Ishikawa (cell line): ENCODE data around the gene MKLN1.

Experiments
- CEBPB ChIP-seq: IDR thresholded peaks from 2 replicates; pipeline ENCODE4 v1.6.1; 2012
- CREB1 ChIP-seq: IDR thresholded peaks from 2 replicates; pipeline ENCODE4 v1.6.1; 2012; ENCODE audit warnings: low read depth
- EGR1 ChIP-seq: IDR thresholded peaks from 2 replicates; pipeline ENCODE4 v1.6.1; 2012
- EP300 ChIP-seq: IDR thresholded peaks from 2 replicates; pipeline ENCODE4 v1.6.1; 2012; ENCODE audit warnings: borderline replicate concordance
- FOXM1 ChIP-seq: IDR thresholded peaks from 2 replicates; pipeline ENCODE4 v1.6.1; 2012; ENCODE audit warnings: low read depth, borderline replicate concordance
- NFIC ChIP-seq: IDR thresholded peaks from 2 replicates; pipeline ENCODE4 v1.6.1; 2012
- RAD21 ChIP-seq: IDR thresholded peaks from 2 replicates; pipeline ENCODE4 v1.6.1; 2012; ENCODE audit warnings: low read depth
- TAF1 ChIP-seq: IDR thresholded peaks from 2 replicates; pipeline ENCODE4 v1.6.1; 2012; ENCODE audit warnings: low read depth, mild to moderate bottlenecking
- TCF12 ChIP-seq: IDR thresholded peaks from 2 replicates; pipeline ENCODE4 v1.6.1; 2012; ENCODE audit warnings: low read depth
- TEAD4 ChIP-seq: IDR thresholded peaks from 2 replicates; pipeline ENCODE4 v1.6.1; 2012
- YY1 ChIP-seq: IDR thresholded peaks from 2 replicates; pipeline ENCODE4 v1.6.1; 2012; ENCODE audit warnings: low read depth
- ZBTB7A ChIP-seq: IDR thresholded peaks from 2 replicates; pipeline ENCODE4 v1.6.1; 2012; ENCODE audit warnings: low read depth
- TF ChIP-seq, protein P1 (sequence below): IDR thresholded peaks from 2 replicates; pipeline ENCODE4 v1.6.1; 2012; ENCODE audit warnings: low read depth, mild to moderate bottlenecking
- TF ChIP-seq, protein P2 (sequence below): IDR thresholded peaks from 2 replicates; pipeline ENCODE4 v1.6.1; 2012
- TF ChIP-seq, protein P3 (sequence below): IDR thresholded peaks from 2 replicates; pipeline ENCODE4 v1.6.1; 2012

The MKLN1 gene

DNA sequence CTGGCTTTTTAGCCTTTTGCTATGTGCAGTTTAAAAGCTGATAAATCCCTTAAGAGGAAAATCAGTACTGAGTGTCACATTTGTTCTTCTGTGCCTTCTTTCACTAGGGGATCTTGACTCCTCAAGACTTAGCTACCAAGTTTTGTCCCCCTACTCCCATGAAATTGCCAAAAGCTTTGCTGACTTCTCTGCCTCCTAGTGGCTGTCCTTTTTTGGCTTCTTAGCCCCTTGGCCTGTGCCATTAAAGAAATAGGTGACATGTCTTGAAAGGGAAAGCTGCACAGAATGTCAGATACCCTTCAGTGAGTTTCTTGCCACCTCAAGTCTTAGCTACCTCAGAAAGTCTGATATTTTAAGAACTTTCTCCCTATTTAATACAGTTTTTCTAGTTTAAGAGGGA is 10.5 kb downstream of the MKLN1 start:
- TF ChIP-seq EGR1 (no peak), NFIC (no peak), FOXM1 (no peak)

GRCh38 chr7:131338691-131339390 is 11.2 kb downstream of the MKLN1 start:
- TF ChIP-seq ZBTB7A (no peak), CEBPB (no peak), CREB1 (no peak), EP300 (no peak), TEAD4 (no peak), RAD21 (no peak)
- TF ChIP-seq, protein P1, sequence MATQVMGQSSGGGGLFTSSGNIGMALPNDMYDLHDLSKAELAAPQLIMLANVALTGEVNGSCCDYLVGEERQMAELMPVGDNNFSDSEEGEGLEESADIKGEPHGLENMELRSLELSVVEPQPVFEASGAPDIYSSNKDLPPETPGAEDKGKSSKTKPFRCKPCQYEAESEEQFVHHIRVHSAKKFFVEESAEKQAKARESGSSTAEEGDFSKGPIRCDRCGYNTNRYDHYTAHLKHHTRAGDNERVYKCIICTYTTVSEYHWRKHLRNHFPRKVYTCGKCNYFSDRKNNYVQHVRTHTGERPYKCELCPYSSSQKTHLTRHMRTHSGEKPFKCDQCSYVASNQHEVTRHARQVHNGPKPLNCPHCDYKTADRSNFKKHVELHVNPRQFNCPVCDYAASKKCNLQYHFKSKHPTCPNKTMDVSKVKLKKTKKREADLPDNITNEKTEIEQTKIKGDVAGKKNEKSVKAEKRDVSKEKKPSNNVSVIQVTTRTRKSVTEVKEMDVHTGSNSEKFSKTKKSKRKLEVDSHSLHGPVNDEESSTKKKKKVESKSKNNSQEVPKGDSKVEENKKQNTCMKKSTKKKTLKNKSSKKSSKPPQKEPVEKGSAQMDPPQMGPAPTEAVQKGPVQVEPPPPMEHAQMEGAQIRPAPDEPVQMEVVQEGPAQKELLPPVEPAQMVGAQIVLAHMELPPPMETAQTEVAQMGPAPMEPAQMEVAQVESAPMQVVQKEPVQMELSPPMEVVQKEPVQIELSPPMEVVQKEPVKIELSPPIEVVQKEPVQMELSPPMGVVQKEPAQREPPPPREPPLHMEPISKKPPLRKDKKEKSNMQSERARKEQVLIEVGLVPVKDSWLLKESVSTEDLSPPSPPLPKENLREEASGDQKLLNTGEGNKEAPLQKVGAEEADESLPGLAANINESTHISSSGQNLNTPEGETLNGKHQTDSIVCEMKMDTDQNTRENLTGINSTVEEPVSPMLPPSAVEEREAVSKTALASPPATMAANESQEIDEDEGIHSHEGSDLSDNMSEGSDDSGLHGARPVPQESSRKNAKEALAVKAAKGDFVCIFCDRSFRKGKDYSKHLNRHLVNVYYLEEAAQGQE: no peak
- TF ChIP-seq, protein P2, sequence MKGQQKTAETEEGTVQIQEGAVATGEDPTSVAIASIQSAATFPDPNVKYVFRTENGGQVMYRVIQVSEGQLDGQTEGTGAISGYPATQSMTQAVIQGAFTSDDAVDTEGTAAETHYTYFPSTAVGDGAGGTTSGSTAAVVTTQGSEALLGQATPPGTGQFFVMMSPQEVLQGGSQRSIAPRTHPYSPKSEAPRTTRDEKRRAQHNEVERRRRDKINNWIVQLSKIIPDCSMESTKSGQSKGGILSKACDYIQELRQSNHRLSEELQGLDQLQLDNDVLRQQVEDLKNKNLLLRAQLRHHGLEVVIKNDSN: no peak

DNA sequence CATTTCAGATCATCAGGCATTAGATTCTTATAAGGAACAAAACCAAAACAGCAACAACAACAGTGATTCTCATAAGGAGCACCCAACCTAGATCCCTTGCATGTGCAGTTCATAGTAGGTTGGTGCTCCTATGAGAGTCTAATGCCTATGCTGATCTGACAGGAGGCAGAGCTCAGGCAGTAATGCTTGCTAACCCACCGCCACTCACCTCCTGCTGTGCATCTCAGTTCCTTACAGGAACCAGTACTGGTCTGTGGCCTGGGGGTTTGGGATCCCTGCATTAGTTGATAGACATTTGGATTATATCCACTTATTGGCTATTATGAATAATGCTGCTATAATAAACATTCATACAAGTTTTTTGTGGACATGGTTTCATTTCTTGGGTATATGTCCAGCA is 14.0 kb downstream of the MKLN1 start:
- TF ChIP-seq, protein P1: no peak
- TF ChIP-seq TEAD4 (no peak), ZBTB7A (no peak), CREB1 (no peak), EGR1 (no peak), NFIC (no peak), CEBPB (no peak), TAF1 (no peak), EP300 (no peak), TCF12 (no peak), RAD21 (no peak), YY1 (no peak), FOXM1 (no peak)
- TF ChIP-seq, protein P3, sequence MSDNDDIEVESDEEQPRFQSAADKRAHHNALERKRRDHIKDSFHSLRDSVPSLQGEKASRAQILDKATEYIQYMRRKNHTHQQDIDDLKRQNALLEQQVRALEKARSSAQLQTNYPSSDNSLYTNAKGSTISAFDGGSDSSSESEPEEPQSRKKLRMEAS: no peak
- TF ChIP-seq, protein P2: no peak

DNA sequence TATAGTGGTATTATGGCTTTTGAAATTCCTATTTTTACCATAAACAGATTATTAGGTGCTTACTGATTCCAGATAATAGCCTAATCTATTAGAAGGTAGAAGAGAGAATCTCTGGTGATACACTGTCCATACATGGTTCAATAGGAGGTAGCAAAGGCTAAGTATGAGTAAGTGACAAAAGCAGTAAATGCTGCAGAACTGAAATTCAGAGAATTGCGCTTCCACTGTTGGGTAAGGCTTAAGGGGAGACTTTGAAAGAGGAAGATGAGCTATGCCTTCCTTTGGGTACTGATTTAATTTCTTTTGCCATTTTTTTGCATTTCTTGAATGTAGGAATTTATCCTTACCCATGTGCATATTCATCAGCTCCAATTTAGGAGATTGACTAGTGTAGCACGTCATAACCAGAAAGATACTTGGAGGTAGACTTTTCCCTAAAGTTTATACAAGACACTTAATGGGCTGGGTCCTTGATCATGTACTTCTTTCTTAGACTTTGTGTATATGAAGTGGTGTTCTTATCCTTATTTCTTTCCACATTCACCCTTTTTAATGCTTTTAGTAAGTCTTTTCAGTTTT is 15.3 kb downstream of the MKLN1 start:
- TF ChIP-seq RAD21: no peak
- TF ChIP-seq TCF12: no peak
- TF ChIP-seq TEAD4: no peak
- no peak for TF ChIP-seq EP300
- TF ChIP-seq FOXM1: no peak
- no peak for TF ChIP-seq TAF1
- no peak for TF ChIP-seq NFIC
- no peak for TF ChIP-seq ZBTB7A
- TF ChIP-seq EGR1: no peak
- no peak for TF ChIP-seq YY1
- TF ChIP-seq, protein P1: no peak
- no peak for TF ChIP-seq CREB1
- TF ChIP-seq CEBPB: no peak
